SK-N-DZ (cell line): ENCODE measurements around the gene AMIGO2.
A peak's percentile ranks its signal among the peaks of the same experiment; 100 is the strongest.

ENCODE experiments used
- DNase-seq: peaks from one replicate; pipeline ENCODE4 v3.0.0-alpha.2; 2015; ENCODE audit warnings: low spot score

The AMIGO2 gene

GRCh38 chr12:47035484-47035883 lies 44.3 kb downstream of the AMIGO2 start:
- no peak for DNase-seq

- DNase-seq = no peak
Measured at GRCh38 chr12:47034661-47035060, 45.1 kb downstream of the AMIGO2 start.

GRCh38 chr12:47033789-47034555 lies 45.8 kb downstream of the AMIGO2 start:
- DNase-seq = no peak

GRCh38 chr12:47033081-47033480 lies 46.7 kb downstream of the AMIGO2 start:
- no peak for DNase-seq

- DNase-seq = peak; percentile 22
Measured at GRCh38 chr12:47032644-47033043, 47.1 kb downstream of the AMIGO2 start.

- DNase-seq = no peak
Measured at GRCh38 chr12:47029903-47030302, 49.9 kb downstream of the AMIGO2 start.

GRCh38 chr12:47028981-47029708 lies 50.6 kb downstream of the AMIGO2 start:
- no peak for DNase-seq

- no peak for DNase-seq
Measured at GRCh38 chr12:47028186-47028585, 51.6 kb downstream of the AMIGO2 start.
